Measurements from ENCODE around the gene PTPRM. TPM values are rescaled to one million over a fixed set of nuclear protein-coding genes. Genes with fewer than 3 reads are reported as not detected.

The PTPRM gene
- total and polyA plus RNA-seq, 2 of the 8 experiments (the other 6 are each of a cell fraction or from before 2014, with no cell fraction given): 4.1 to 7.0 TPM

DNA sequence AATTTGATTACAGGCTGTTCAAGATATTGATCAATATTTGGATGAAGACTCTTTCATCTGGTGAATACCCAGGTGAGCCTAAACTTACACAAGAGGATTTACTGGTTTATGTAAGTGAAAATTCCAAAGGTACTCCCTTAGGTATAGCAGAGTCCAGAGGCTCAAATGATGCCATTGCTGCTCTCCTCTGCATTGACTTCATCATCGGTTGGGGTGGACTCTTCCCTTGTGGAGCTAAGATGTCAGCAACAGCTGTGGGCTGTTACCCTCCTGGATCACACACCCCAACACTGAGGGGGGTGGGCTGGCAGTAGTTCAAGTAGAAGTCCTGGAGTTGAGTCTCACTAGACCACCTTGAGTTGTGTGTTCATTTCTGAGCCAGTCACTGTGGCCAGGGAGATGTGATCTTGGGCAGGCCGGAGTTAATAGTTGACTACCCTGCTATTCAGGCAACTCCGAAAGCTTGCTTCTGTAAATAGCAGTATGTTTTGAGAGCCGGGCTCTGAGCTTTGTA is 236.9 kb downstream of the PTPRM start:
- no peak for DNase-seq (ENCODE audit: low read depth in 1 of 2, low spot score in 2 of 2)
- H4K8ac ChIP-seq (ENCODE audit: extremely low read depth, insufficient read depth, low read length): no peak overlapping the region
- H3K4me2 ChIP-seq (ENCODE audit: insufficient read depth in 1 of 2, low read depth in 2 of 2, low read length in 2 of 2): no peak overlapping the region
- no peak overlapping the region for H3K23ac ChIP-seq (ENCODE audit: insufficient read length)
- H3K4ac ChIP-seq (replicated peaks; ENCODE audit: insufficient read length, low read depth, low read length): no peak overlapping the region
- H3K9me3 ChIP-seq (ENCODE audit: insufficient read depth in 2 of 2, low read depth in 1 of 2, low read length in 1 of 2): no peaks in the 10 kb centered on the region
- POLR2A ChIA-PET (ENCODE audit: partially characterized antibody): interaction anchor here (1.0 kb wide), 1 partner anchor 11 kb away, joined by 3 read pairs; no protein-coding TSS in a partner anchor
- 86% methylated on average over 4 of the region's 4 CpGs; no CpG with 5 or more reads in 1 of the 2 experiments for WGBS, 2 experiments (ENCODE audit: extremely low coverage in 1 of 2, insufficient coverage in 1 of 2, insufficient read length in 1 of 2, insufficient replicate concordance in 2 of 2, low coverage in 1 of 2, low lambda C conversion rate in 2 of 2, missing lambda C conversion rate in 1 of 2)
- H2BK12ac ChIP-seq (ENCODE audit: low read depth, low read length): no peak overlapping the region
- H4K91ac ChIP-seq (replicated peaks; ENCODE audit: insufficient read length, low read length): no peak overlapping the region
- H2AK5ac ChIP-seq (ENCODE audit: low read depth, low read length): no peak overlapping the region
- H3K79me2 ChIP-seq (ENCODE audit: control insufficient read depth in 1 of 2, insufficient read depth in 2 of 2, low read length in 2 of 2): no peaks in the 10 kb centered on the region
- no peak overlapping the region for H3K27ac ChIP-seq (ENCODE audit: low read depth, low read length)
- H3K23me2 ChIP-seq (ENCODE audit: low read depth, low read length): no peaks in the 10 kb centered on the region
- CTCF ChIA-PET (ENCODE audit: partially characterized antibody): interaction anchor here (0.6 to 7.8 kb wide), 4 partner anchors 14 to 586 kb away, joined by 3 to 31 read pairs (median 6); no protein-coding TSS in a partner anchor
- no peak overlapping the region for H2BK20ac ChIP-seq (ENCODE audit: low read length)
- H3K79me1 ChIP-seq (ENCODE audit: low read depth, low read length): no peaks in the 10 kb centered on the region
- no peaks in the 10 kb centered on the region for H4K20me1 ChIP-seq (replicated peaks in 1 of 2; ENCODE audit: control insufficient read depth in 1 of 2, insufficient read depth in 2 of 2, low read length in 2 of 2)
- H2AFZ ChIP-seq (ENCODE audit: low read length): no peak overlapping the region
- H3K4me1 ChIP-seq (replicated peaks in 1 of 4; ENCODE audit: control insufficient read depth in 3 of 4, insufficient read depth in 4 of 4, low read length in 3 of 4): peaks cover 0 to 3% (median 0%) of the 10 kb centered on the region in 4 experiments; a peak in 1 of 7 replicates
- no peaks in the 10 kb centered on the region for H3K27me3 ChIP-seq (replicated peaks in 1 of 4; ENCODE audit: control insufficient read depth in 3 of 4, extremely low read depth in 1 of 4, insufficient read depth in 3 of 4, low read length in 3 of 4)
- no peak overlapping the region for H3K56ac ChIP-seq (replicated peaks; ENCODE audit: insufficient read length, low read depth, low read length)
- H4K5ac ChIP-seq (ENCODE audit: insufficient read length, low read depth, low read length): no peak overlapping the region
- no peak for FAIRE-seq
- no peaks in the 10 kb centered on the region for H3K36me3 ChIP-seq (ENCODE audit: control insufficient read depth in 2 of 4, insufficient read depth in 4 of 4, low read length in 3 of 4)
- no peak overlapping the region for H3K4me3 ChIP-seq (ENCODE audit: extremely low read depth in 1 of 4, insufficient read depth in 2 of 4, low read depth in 3 of 4, low read length in 4 of 4)
- no peak overlapping the region for H2BK120ac ChIP-seq (replicated peaks; ENCODE audit: low read depth, low read length)
- H2BK15ac ChIP-seq (ENCODE audit: low read length): no peak overlapping the region
- H3K9ac ChIP-seq (replicated peaks in 1 of 4; ENCODE audit: extremely low read depth in 1 of 4, low read depth in 3 of 4, low read length in 3 of 4): no peak overlapping the region
- H2BK5ac ChIP-seq (ENCODE audit: low read depth, low read length): no peak overlapping the region
- no peak overlapping the region for H3K18ac ChIP-seq (ENCODE audit: extremely low read depth, low read length)
- no peak overlapping the region for H3K14ac ChIP-seq (ENCODE audit: insufficient read length)
- TF ChIP-seq CBX8 (IDR thresholded peaks at IDR 0.05; ENCODE audit: borderline replicate concordance, low read depth, low read length) (no peak), TEAD4 (IDR thresholded peaks at IDR 0.05; ENCODE audit: low read depth, low read length) (no peak), CBX5 (IDR thresholded peaks at IDR 0.05; ENCODE audit: low read depth, low read length) (no peak), SRF (IDR thresholded peaks at IDR 0.05; ENCODE audit: low read depth, low read length) (no peak), SIN3A (conservative IDR thresholded peaks at IDR 0.05 in 1 of 2, IDR thresholded peaks at IDR 0.05 in 1 of 2; ENCODE audit: low read depth in 1 of 2, low read length in 2 of 2) (no peak), CTBP2 (IDR thresholded peaks at IDR 0.05; ENCODE audit: borderline replicate concordance, insufficient read depth, insufficient read length, low read length) (no peak), TAF1 (IDR thresholded peaks at IDR 0.05; ENCODE audit: low read depth, low read length) (no peak), SAP30 (IDR thresholded peaks at IDR 0.05; ENCODE audit: insufficient read depth, insufficient replicate concordance, low read length) (no peak), ATF2 (IDR thresholded peaks at IDR 0.05; ENCODE audit: low read length) (no peak), SIRT6 (IDR thresholded peaks at IDR 0.05; ENCODE audit: low read length) (no peak)
- TF ChIP-seq, protein P1, sequence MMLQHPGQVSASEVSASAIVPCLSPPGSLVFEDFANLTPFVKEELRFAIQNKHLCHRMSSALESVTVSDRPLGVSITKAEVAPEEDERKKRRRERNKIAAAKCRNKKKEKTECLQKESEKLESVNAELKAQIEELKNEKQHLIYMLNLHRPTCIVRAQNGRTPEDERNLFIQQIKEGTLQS (IDR thresholded peaks at IDR 0.05; ENCODE audit: insufficient read depth, low read depth, low read length): no peak
